Ramos (cell line): ENCODE data around the gene SLC38A8.

Experiments
- in situ Hi-C: fragments of 300-500 bp; cut with MboI; formaldehyde crosslinking; loops from one replicate; pipeline ENCODE4 v1.14.3; 2022; ENCODE audit warnings: low sequenced_read_pairs; ENCODE audit not compliant: unreplicated experiment

The SLC38A8 gene

GRCh38 chr16:83973581-83974385 is 68.8 kb downstream of the SLC38A8 start:
- in situ Hi-C loops: no loop called here

DNA sequence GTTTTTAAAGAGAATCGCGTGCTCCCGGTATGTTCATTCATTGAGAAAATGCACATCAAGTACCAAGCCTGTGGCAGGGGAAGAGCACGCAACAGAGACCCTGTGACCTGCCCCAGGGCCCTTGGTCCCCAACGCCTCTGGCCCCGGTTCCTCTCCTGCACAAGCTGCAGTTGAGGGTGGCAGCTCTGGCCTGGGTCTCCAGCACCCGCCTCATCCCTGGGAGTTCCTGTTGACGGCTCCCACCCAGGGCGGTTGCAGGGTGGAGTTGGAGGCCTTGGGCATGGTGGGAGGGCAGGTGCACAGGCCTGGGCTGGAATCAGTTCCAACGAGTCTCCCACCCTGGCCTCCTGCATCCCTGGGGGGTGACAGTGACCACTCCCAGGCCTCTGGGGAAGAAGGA is 69.5 kb downstream of the SLC38A8 start:
- in situ Hi-C loops: no loop called here

- in situ Hi-C loops: no loop called here
Measured at GRCh38 chr16:83972256-83973008, 70.2 kb downstream of the SLC38A8 start.

DNA sequence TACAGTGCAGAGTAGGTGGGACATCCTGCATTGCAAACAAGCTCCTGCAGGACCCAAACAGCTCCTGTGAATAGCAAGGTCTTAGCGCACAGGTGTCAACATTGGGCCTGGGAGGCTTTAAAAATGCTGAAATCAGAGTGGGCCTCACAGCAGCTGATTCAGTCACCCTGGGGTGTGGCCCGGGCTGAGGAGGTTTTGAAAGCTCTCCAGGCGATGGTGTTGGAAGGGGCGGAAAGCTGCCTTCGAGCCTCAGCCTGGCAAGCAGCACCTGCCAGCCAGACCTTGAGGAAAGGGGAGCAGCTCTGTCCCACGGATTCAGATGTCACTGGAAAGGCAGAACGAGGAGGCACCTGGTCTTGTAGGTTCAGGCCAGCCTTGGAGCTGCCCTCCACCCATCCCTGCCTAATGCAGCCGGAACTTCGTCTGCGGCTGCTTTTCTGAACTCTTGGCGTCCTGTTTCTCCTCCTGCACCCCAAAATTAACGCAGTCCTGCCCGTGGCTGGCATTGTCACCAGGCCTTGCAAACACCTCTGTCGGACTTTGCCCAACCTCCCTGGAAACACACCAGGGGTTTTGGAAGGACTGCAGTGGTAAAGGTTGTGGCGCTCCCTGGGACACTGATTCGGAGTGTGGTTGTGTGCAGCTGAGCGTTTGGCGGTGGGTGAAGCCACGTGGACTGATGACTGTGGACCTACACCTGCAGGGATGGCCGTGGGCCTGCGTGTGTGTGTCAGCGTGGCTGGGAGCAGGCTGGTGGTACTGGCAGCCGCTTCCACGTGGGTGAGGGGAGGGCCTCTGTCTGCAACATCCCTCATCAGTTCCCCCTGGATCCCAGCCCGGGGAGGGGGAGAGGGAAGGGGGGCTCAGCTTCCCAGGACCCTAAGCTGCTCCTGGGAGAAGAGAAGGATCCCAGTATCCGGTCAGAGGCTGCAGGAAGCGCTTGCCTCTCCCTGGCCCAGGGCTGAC is 71.1 kb downstream of the SLC38A8 start:
- in situ Hi-C loops: no loop called here

- in situ Hi-C loops: no loop called here
Measured at GRCh38 chr16:83970430-83970815, 72.2 kb downstream of the SLC38A8 start.

DNA sequence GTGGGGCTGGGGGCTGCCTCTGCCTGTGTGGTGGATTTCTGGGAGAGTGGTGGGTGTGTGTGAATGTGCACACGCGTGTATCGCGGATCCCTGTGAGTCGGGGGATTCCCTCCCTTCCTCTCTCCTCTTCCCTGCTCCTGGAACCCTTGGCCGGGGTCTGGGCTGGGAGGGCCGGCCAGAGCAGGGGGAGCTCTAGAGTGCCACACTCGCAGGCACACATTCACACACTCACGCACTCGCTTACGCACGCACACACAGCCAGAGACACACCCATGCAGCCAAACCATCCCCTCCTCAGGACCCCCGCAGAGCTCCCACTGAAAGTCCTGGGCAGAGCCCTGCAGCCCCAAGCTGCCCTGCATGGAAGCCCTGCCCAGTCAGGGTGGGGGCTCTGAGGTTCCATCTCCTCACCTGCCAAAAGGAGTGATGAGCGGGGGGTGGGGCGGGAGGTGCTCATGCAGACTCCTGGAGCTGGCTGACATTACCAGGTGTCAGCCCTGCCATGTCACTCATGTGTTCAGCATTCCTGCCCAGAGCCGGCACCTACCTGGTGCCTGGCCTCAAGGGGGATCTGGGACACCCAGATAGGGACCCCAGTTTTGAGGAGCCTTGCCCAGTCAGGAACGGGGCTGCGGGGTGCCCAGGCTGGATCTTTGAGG is 72.7 kb downstream of the SLC38A8 start:
- in situ Hi-C loops: no loop called here

- in situ Hi-C loops: no loop called here
Measured at GRCh38 chr16:83968891-83969649, 73.5 kb downstream of the SLC38A8 start.

DNA sequence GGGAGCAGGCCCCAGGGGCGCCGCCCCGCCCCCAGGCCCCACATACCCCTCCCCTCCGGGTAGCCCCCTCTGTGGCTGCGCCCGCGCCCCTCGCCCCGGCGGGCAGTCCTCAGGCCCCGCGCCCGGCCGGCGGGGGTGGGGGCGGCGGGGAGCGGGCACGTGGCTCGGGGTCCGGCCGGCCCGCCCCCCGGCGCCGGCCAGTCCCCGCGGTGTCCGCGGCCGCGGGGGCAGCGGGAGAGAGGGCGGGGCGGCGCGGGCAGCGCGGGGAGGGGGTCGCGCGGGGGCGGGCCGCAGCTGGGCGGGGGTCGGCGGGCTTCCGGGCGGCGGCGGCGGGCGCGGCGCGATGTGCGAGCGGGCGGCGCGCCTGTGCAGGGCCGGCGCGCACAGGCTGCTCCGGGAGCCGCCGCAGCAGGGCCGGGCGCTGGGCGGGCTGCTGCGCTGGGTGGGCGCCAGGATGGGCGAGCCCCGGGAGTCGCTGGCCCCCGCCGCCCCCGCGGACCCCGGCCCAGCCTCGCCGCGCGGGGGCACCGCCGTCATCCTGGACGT is 74.2 kb downstream of the SLC38A8 start:
- in situ Hi-C loops: no loop called here

DNA sequence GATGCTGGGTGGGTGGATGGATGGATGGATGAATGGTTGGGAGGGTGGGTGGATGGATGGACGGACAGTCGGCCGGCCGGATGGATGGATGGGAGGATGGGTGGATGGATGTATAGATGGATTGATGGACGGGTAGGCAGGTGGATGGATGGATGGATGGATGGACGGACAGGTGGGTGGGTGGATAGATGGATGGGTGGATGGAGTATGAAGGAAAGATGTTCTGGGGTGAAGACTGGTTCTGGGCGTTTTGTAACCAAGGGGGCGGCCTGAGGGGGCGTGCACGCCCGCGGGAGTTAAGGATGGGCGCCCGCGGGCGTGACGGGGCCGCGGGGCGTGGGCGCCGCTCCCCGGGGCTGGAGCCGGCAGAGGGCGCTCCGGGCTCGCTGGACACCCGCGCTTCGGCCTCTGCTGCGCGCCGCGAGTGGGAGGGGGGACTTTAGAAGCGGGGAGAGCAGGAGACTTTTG is 74.7 kb downstream of the SLC38A8 start, which contains the start of gene NECAB2:
NECAB2 (plus strand) TSS at position 407 of the 468 bp plus-strand sequence. CDS start 405 bp downstream, outside the sequence.
- in situ Hi-C loops: no loop called here

- in situ Hi-C loops: no loop called here
Measured at GRCh38 chr16:83967091-83967490, 75.5 kb downstream of the SLC38A8 start.

DNA sequence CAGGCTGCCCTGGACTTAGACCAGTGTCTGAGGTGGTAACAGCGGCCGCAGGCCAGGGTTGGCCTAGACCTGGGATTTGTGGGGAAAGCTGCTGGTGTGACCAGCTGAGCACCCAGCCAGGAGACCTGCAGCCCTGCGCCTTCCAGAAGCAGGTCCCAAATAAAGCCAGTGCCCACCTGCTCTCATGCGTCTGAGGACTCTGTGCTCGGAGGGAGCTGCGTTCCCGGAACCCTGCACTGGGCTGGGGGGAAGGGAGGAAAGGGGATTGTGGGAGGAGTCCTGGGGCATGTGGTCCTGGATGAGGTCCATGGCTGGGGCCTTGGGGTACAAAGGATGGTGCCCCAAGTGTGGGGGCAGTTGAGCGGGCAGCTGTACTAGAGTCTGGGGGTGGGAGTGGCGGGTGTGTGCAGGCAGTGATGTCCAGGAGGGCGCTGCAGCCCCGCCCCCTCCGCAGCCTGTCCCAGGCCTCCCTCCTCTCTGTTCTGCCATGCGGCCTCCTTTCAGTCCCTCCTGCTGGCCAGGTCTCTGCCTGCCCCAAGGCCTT is 76.4 kb downstream of the SLC38A8 start:
- in situ Hi-C loops: no loop called here

GRCh38 chr16:83965444-83966152 is 77.0 kb downstream of the SLC38A8 start:
- in situ Hi-C loops: no loop called here

DNA sequence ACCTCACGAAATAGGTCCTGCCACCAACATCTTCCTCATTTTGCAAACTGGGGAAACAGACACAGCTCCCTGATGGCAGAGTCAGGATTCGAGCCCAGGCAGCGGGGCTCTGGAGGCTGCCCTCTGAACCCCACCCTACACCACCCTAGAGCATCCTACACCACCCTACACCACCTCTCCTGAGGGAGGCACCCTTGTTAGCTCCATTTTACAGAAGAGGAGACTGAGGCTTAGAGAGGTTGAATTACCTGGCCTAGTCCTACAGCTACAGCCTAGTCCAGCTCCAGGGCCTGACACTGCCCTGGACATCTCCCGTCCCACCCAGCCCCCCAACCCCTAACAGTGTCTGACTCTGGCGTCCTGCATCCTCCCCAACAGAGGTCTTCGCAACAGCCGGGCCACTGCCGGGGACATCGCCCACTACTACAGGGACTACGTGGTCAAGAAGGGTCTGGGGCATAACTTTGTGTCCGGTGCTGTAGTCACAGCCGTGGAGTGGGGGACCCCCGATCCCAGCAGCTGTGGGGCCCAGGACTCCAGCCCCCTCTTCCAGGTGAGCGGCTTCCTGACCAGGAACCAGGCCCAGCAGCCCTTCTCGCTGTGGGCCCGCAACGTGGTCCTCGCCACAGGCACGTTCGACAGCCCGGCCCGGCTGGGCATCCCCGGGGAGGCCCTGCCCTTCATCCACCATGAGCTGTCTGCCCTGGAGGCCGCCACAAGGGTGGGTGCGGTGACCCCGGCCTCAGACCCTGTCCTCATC is 77.7 kb downstream of the SLC38A8 start:
- in situ Hi-C loops: no loop called here

DNA sequence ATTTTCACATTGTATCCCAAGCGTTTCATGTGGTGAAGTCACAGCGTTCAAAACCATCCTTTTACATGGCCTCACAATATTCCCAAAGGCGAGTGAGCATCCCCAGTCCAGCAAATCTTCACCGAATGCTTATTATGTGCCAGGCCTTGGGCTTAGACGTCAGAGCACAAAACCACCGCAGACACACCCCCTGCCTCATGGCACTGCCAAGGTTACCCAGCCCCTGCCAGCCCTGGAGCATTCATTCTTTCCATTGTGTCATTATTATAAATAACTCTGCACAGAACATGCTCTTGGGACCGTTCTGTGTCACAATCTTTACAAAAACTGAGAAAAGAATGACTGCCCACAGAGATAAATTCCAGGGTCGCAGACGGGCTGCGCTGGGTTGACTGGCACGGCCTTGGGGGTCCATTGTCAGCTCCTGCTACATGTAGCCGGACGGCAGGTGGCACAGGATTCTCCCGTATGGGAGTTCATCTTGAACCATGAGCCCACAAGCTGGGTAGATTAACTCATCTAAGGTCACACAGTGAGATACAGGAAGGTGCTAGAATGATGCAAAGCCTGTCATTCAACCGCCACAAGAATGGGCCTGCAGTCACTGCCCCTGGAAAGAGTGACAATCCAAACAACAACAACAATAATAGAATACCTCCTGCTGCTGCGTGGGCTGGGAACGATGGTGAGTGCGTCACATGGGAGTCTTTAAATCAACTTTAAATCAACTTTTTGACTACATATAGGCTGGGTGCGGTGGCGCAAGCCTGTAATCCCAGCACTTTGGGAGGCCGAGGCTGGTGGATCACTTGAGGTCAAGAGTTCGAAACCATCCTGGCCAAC is 79.1 kb downstream of the SLC38A8 start:
- in situ Hi-C loops: no loop called here

DNA sequence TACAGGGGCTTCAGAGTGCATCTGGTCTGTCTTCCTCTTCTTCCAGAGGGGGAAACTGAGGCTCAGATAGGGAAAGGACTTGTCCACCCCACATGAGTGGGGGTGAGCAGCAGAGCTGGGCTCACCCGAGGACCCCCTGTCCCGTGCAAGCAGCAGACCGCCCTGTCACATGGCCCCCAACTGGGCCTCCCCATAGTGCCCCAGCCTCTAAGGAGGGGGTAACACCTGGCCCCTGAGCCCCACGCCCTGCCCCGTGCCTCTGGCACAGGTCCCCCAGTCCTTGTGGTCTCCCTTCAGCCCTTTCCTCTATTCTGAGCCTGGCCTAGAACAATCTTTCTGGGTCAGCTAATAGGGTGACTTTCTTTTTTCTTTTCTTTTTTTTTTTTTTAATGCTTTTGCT is 81.0 kb downstream of the SLC38A8 start:
- in situ Hi-C loops: no loop called here

GRCh38 chr16:83960521-83961249 is 81.9 kb downstream of the SLC38A8 start:
- in situ Hi-C loops: no loop called here
